HCT116 (cell line): Measurements from ENCODE around the gene STING1. TPM values are rescaled to one million over a fixed set of nuclear protein-coding genes. Genes with fewer than 3 reads are reported as not detected.

Experiments
- ATAC-seq: fragments of 200-7000 bp; cut with Tn5 transposase; 2 replicates; pipeline ENCODE4 v1.9.1; 2020; ENCODE audit warnings: mild to moderate bottlenecking, moderate library complexity
- BruUV-seq: library from RNA; stranded (reverse); fragments of 400-500 nt; replicated peaks from 2 replicates; lab custom pipeline; 2021; lab: Mats Ljungman, UMichigan
- CTCF ChIA-PET: fragments of 300-600 bp; sonication (Branson Sonifier 250); formaldehyde crosslinking; loops from one replicate; lab custom pipeline; 2021; ENCODE audit warnings: antibody characterized with exemption; lab: Charles Lee
- POLR2A ChIA-PET: fragments of 300-600, 350-600 bp; sonication (Branson Sonifier 250); formaldehyde crosslinking; loops from one replicate; lab custom pipeline; 2021; ENCODE audit warnings: antibody characterized with exemption; lab: Charles Lee
- RAD21 ChIA-PET, 2 experiments: fragments of 300-600 bp; sonication (Branson Sonifier 250); formaldehyde crosslinking; loops; one replicate each; lab custom pipeline; 2023; ENCODE audit warnings: low total read pairs in 2 of 2; ENCODE audit not compliant: uncharacterized antibody in 2 of 2, unreplicated experiment in 2 of 2, low non-redundant PET in 1 of 2; lab: Charles Lee
- DNase-seq: peaks from one replicate; pipeline ENCODE4 v3.0.0-alpha.2; 2010; ENCODE audit warnings: low read depth, low spot score
- H2AFZ ChIP-seq: fragments of 200-600 bp; shearing (Covaris generic), sonication (generic); 2 replicates; pipeline ENCODE4 v1.6.1; 2017; ENCODE audit warnings: low read depth, mixed run types, mixed read lengths, antibody characterized with exemption, low read length; ENCODE audit not compliant: poor library complexity, severe bottlenecking
- H3K27ac ChIP-seq: 2 replicates; pipeline ENCODE4 v1.5.1; 2012; ENCODE audit warnings: low read depth, low read length
- H3K27me3 ChIP-seq: fragments of 200-600 bp; sonication (generic); 2 replicates; pipeline ENCODE4 v1.6.1; 2016; ENCODE audit warnings: mixed run types, low read length, mixed read lengths; ENCODE audit not compliant: insufficient read depth
- H3K36me3 ChIP-seq, 2 experiments: fragments of 200-500 bp in 1 of 2; fragments of 200-600 bp in 1 of 2; sonication (Bioruptor generic) in 1 of 2; sonication (generic) in 1 of 2; 2 replicates each; pipeline versions ENCODE4 v1.5.1 to v1.6.1; 2014 to 2016; ENCODE audit warnings: low read length in 2 of 2, inconsistent platforms in 1 of 2, mixed read lengths in 1 of 2, mixed run types in 1 of 2; ENCODE audit not compliant: insufficient read depth in 2 of 2, control insufficient read depth in 1 of 2
- H3K4me1 ChIP-seq, 2 experiments: fragments of 200-600 bp in 1 of 2; sonication (generic) in 1 of 2; 2 replicates each; pipeline versions ENCODE4 v1.5.1 to v1.6.1; 2012 to 2017; ENCODE audit warnings: low read length in 2 of 2, inconsistent platforms in 1 of 2, mild to moderate bottlenecking in 1 of 2, mixed read lengths in 1 of 2, mixed run types in 1 of 2, moderate library complexity in 1 of 2; ENCODE audit not compliant: insufficient read depth in 2 of 2, control insufficient read depth in 1 of 2
- H3K4me2 ChIP-seq: fragments of 200-600 bp; sonication (generic); 2 replicates; pipeline ENCODE4 v1.6.1; 2017; ENCODE audit warnings: mixed run types, low read length, mixed read lengths
- H3K4me3 ChIP-seq, 2 experiments: fragments of 200-600 bp in 1 of 2; sonication (generic) in 1 of 2; replicated peaks in 1 of 2; 2 replicates each; pipeline ENCODE4 v1.5.1; 2011 to 2016; ENCODE audit warnings: low read length in 2 of 2, control low read depth in 1 of 2, low read depth in 1 of 2, mild to moderate bottlenecking in 1 of 2, mixed read lengths in 1 of 2, mixed run types in 1 of 2
- H3K79me2 ChIP-seq: fragments of 200-600 bp; sonication (generic); 2 replicates; pipeline ENCODE4 v1.6.1; 2017; ENCODE audit warnings: mild to moderate bottlenecking, mixed run types, low read length, moderate library complexity, mixed read lengths; ENCODE audit not compliant: insufficient read depth
- H3K9ac ChIP-seq: fragments of 200-600 bp; sonication (generic); 2 replicates; pipeline ENCODE4 v1.6.1; 2016; ENCODE audit warnings: low read length, mixed read lengths
- H3K9me2 ChIP-seq: fragments of 200-600 bp; sonication (generic), shearing (Covaris generic); 2 replicates; pipeline ENCODE4 v1.6.1; 2017; ENCODE audit warnings: mixed run types, mild to moderate bottlenecking, moderate library complexity; ENCODE audit not compliant: insufficient read depth
- H3K9me3 ChIP-seq, 2 experiments: fragments of 200-500 bp in 1 of 2; fragments of 200-600 bp in 1 of 2; sonication (Bioruptor generic) in 1 of 2; sonication (generic) in 1 of 2; 2 replicates each; pipeline ENCODE4 v1.6.1; 2014 to 2017; ENCODE audit warnings: low read length in 2 of 2, mixed read lengths in 2 of 2, inconsistent platforms in 1 of 2, low read depth in 1 of 2, mild to moderate bottlenecking in 1 of 2, mixed run types in 1 of 2, moderate library complexity in 1 of 2; ENCODE audit not compliant: control insufficient read depth in 1 of 2, insufficient read depth in 1 of 2
- H4K20me1 ChIP-seq: fragments of 200-600 bp; sonication (generic), shearing (Covaris generic); 2 replicates; pipeline ENCODE4 v1.6.1; 2017; ENCODE audit warnings: mixed run types, mild to moderate bottlenecking, moderate library complexity; ENCODE audit not compliant: insufficient read depth
- CBX3 ChIP-seq: IDR thresholded peaks from 2 replicates; pipeline ENCODE4 v1.6.1; 2012; ENCODE audit warnings: low read depth
- CEBPB ChIP-seq: IDR thresholded peaks from 2 replicates; pipeline ENCODE4 v1.6.1; 2012; ENCODE audit warnings: low read depth
- CTCF ChIP-seq, 3 experiments: fragments of 200-600 bp in 1 of 3; sonication (generic) in 1 of 3; IDR thresholded peaks in 2 of 3; conservative IDR thresholded peaks in 1 of 3; 2 replicates each; pipeline ENCODE4 v1.5.1; 2012 to 2017; ENCODE audit warnings: low read depth in 2 of 3, low read length in 2 of 3, antibody characterized with exemption in 1 of 3, borderline replicate concordance in 1 of 3, control low read depth in 1 of 3, mild to moderate bottlenecking in 1 of 3, mixed read lengths in 1 of 3, mixed run types in 1 of 3, moderate library complexity in 1 of 3; ENCODE audit not compliant: insufficient read depth in 1 of 3
- EGR1 ChIP-seq: IDR thresholded peaks from 2 replicates; pipeline ENCODE4 v1.6.1; 2012; ENCODE audit warnings: low read depth
- ELF1 ChIP-seq: IDR thresholded peaks from 2 replicates; pipeline ENCODE4 v1.6.1; 2012; ENCODE audit warnings: low read depth, borderline replicate concordance
- EZH2 ChIP-seq: fragments of 200-600 bp; sonication (generic); IDR thresholded peaks from 2 replicates; pipeline ENCODE4 v1.6.1; 2017; ENCODE audit warnings: antibody characterized with exemption, mixed run types
- EZH2phosphoT487 ChIP-seq: fragments of 200-600 bp; IDR thresholded peaks from 2 replicates; pipeline ENCODE4 v1.6.1; 2018; ENCODE audit warnings: antibody characterized with exemption, borderline replicate concordance
- JUND ChIP-seq: IDR thresholded peaks from 2 replicates; pipeline ENCODE4 v1.6.1; 2012
- MAX ChIP-seq: IDR thresholded peaks from 2 replicates; pipeline ENCODE4 v1.6.1; 2012
- POLR2AphosphoS5 ChIP-seq: IDR thresholded peaks from 2 replicates; pipeline ENCODE4 v1.6.1; 2011; ENCODE audit warnings: mild to moderate bottlenecking, low read depth, low read length, moderate library complexity
- RAD21 ChIP-seq: IDR thresholded peaks from 2 replicates; pipeline ENCODE4 v1.6.1; 2012; ENCODE audit warnings: low read depth, mild to moderate bottlenecking
- YY1 ChIP-seq: IDR thresholded peaks from 2 replicates; pipeline ENCODE4 v1.6.1; 2011; ENCODE audit warnings: low read length, low read depth, moderate library complexity, mild to moderate bottlenecking; ENCODE audit not compliant: insufficient replicate concordance; ENCODE audit errors: extremely low read depth
- ZBTB33 ChIP-seq: IDR thresholded peaks from 2 replicates; pipeline ENCODE4 v1.6.1; 2011; ENCODE audit warnings: mild to moderate bottlenecking, low read length, moderate library complexity; ENCODE audit not compliant: insufficient replicate concordance; ENCODE audit errors: extremely low read depth
- ZNF274 ChIP-seq: fragments of 200-500 bp; sonication (Bioruptor generic); IDR thresholded peaks from 2 replicates; pipeline ENCODE4 v1.6.1; 2014; ENCODE audit warnings: mild to moderate bottlenecking, low read depth, low read length, inconsistent platforms
- intact Hi-C: fragments of 100-400 bp; cut with micrococcal nuclease; formaldehyde crosslinking; loops from 2 replicates; pipeline ENCODE4 v1.10.0; 2022
- total RNA-seq: library from RNA; stranded (reverse); gene quantifications from one replicate; pipeline ENCODE4 v1.2.1, GENCODE V29; 2021; ENCODE audit not compliant: unreplicated experiment

Gene STING1
- total RNA-seq, 1 experiment from 2014 or later = 17.7 TPM

- no peaks in the 10 kb centered on the region for H3K9me2 ChIP-seq
- POLR2A ChIA-PET = no interaction called here
- TF ChIP-seq ZNF274 = no peak
- TF ChIP-seq ZBTB33 = no peak
- TF ChIP-seq MAX = no peak
- no peak for TF ChIP-seq YY1
- TF ChIP-seq ELF1 = no peak
- no peak for TF ChIP-seq EZH2phosphoT487
- TF ChIP-seq EZH2 = no peak
- TF ChIP-seq CEBPB = no peak
- TF ChIP-seq CTCF (IDR thresholded peaks at IDR 0.05 in 2 of 3, conservative IDR thresholded peaks at IDR 0.05 in 1 of 3; ENCODE audit: borderline replicate concordance in 1 of 3, insufficient read depth in 1 of 3, low read depth in 2 of 3, low read length in 2 of 3) = no peak
- no peak for TF ChIP-seq CBX3
- TF ChIP-seq POLR2AphosphoS5 = no peak
- TF ChIP-seq EGR1 = no peak
- no peak for TF ChIP-seq RAD21
- TF ChIP-seq JUND = no peak
Measured at GRCh38 chr5:139454568-139455290, 27.8 kb downstream of the STING1 start.

More at GRCh38 chr5:139454568-139455290, 27.8 kb downstream of the STING1 start:
- H4K20me1 ChIP-seq = no peaks in the 10 kb centered on the region
- H3K79me2 ChIP-seq = no peaks in the 10 kb centered on the region
- DNase-seq (no peak), ATAC-seq (no peak)
- RAD21 ChIA-PET = no interaction called here
- intact Hi-C loops = no loop called here
- BruUV-seq = no TSS peak
- no peak overlapping the region for H3K4me3 ChIP-seq
- no peaks in the 10 kb centered on the region for H3K9me3 ChIP-seq
- no peak overlapping the region for H3K9ac ChIP-seq
- no peaks in the 10 kb centered on the region for H3K27me3 ChIP-seq
- H3K4me1 ChIP-seq = peaks cover 0 to 7% of the 10 kb centered on the region in 2 experiments; a peak in 1 of 4 replicates
- H3K27ac ChIP-seq = no peak overlapping the region
- H2AFZ ChIP-seq = no peak overlapping the region
- H3K36me3 ChIP-seq = no peaks in the 10 kb centered on the region
- CTCF ChIA-PET = no interaction called here
- no peak overlapping the region for H3K4me2 ChIP-seq
